HG03521 (cell line): Measurements from ENCODE around the gene GNRH2.
"Not testable (repeated sequence)": the region's sequence is repeated elsewhere in the genome, so short reads cannot be mapped to it uniquely, and the experiment has no call there.

ENCODE experiments used
- ATAC-seq: cut with Tn5 transposase; IDR thresholded peaks from one replicate; pipeline ENCODE4 v1.9.1; 2021; ENCODE audit warnings: mild to moderate bottlenecking, moderate library complexity; ENCODE audit not compliant: unreplicated experiment

The GNRH2 gene

GRCh38 chr20:3072530-3073250 is 29.3 kb downstream of the GNRH2 start:
- no peak for ATAC-seq

- not testable (repeated sequence) for ATAC-seq
These were observed 29.8 kb downstream of the GNRH2 start for GRCh38 chr20:3073251-3073643.

DNA sequence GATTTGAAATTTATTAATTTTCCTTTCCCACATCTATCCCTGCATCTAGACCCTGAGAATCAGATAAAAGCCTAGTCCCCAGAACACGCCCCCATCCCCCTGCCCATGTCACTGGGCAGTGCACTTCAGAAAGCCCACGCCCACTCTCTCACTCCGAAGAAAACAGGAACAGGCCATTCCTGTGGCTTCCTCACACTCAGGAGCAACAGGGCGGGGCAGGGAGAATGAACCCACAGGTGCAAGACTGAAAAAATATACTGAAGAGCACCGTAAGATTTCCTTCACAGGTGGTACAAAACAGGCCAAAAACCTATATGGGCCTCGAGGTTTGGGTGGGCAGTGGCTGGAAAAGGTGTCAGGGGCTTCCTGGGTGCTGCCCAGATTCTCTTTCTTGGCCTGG is 31.4 kb downstream of the GNRH2 start:
- ATAC-seq, result no peak

GRCh38 chr20:3075315-3075714 is 31.9 kb downstream of the GNRH2 start:
- ATAC-seq, result not testable (repeated sequence)

- ATAC-seq, result no peak
These were observed 34.3 kb downstream of the GNRH2 start for GRCh38 chr20:3077618-3078134.

DNA sequence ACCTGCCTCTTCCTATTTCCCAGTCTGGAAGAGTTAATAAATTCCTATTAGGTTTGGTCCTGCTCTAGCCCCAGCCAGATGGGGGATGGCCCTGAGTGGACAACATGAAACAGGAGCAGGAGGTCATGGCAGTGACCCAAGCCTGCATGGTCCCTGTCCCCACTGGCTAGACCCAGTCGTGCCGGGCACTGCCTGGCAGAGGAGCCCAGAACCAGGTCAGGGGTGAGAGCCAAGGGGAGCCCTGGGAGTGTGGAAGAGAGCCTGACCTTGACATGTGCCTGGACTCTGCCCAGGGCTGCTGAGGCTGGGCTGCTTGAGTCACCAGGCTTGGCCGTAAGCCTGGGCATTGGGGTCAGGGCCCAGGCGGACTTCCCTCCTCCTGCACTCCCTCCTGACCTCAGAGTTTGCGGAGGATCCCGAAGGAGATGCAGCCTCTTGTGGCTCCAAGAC is 37.5 kb downstream of the GNRH2 start:
- no peak for ATAC-seq

- no peak for ATAC-seq
These were observed 38.2 kb downstream of the GNRH2 start for GRCh38 chr20:3081641-3082040.

DNA sequence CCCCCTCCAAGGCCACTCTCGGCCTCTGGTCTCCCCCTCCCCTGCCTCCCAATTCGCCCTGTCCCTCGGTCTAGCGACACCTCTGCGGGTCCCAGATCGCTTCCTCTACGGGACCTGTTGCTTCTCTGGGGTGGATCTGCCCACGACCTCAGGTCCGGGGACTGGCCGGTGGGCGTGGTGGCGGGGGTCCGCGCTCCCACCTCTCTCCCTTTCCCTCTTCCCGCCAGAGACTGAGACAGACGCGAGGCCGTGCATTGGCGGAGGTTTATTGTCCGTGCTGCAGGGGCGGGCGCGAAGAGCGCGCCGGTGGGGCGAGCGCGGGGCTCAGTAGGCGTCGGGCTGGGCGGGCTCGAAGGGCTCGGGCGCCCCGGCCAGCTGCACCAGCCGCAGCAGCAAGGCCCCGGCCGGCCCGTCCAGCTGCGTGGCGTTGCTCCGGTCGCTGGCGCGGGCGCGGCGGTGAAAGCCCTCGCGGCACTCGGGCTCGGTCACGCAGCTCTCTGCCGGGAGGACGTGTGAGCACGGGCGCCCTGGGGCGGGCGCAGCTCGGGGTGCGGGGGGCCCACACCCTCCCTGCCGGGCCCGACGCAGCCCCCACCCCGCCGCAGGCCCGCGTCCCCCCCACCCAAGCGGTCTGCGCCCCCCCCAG is 39.0 kb downstream of the GNRH2 start:
- no peak for ATAC-seq

- ATAC-seq, result no peak
These were observed 39.8 kb downstream of the GNRH2 start for GRCh38 chr20:3082955-3083952.

- ATAC-seq, result no peak
These were observed 41.0 kb downstream of the GNRH2 start, which contains the start of gene AVP for GRCh38 chr20:3084283-3084985. Gene AVP (minus strand): TSS chr20:3084724. CDS start chr20:3084674, 50 bp downstream.

DNA sequence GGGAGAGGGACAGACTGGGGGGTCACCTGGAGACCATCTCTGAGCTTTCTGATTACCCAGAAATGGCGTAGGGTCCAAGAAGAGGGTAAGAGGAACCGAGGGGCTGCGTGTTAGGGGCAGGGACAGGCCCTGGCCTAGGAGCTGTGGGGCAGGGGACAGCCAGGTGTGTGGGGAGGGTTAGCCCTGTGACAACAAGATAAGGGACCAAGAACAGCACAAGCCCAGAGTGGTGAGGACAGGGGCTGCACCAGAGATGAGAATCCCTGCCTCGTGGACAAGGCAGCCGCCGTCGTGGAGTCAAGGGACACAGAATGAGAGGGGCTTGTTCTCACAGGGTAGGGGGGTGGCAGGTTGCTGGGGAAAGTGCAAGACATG is 41.6 kb downstream of the GNRH2 start:
- no peak for ATAC-seq

DNA sequence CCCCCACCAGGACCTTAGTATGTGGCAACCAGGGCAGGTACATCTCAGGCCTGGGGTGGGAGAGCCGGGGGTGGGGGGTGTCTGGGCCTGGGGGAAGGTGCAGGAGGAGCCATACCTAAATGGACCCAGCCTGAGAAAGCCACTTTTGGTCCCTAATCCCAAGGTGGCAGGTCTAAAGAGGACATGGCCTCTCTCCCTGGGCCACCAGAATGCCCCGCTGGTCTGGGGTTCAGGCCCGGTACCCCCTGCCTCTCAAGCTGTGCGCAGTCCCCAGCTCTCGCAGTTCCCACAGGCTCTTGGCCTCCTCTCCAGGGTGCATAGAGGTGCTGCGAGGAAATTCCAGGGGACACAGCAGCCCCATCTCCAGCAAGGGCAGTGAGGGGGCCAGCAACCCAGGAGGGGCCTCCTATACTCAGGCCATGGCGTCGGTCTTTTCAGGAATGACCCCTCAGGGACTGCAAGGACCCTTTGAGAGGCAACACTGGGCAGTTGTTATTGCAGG is 42.2 kb downstream of the GNRH2 start:
- ATAC-seq, result no peak

- no peak for ATAC-seq
These were observed 44.6 kb downstream of the GNRH2 start for GRCh38 chr20:3088031-3088430.

DNA sequence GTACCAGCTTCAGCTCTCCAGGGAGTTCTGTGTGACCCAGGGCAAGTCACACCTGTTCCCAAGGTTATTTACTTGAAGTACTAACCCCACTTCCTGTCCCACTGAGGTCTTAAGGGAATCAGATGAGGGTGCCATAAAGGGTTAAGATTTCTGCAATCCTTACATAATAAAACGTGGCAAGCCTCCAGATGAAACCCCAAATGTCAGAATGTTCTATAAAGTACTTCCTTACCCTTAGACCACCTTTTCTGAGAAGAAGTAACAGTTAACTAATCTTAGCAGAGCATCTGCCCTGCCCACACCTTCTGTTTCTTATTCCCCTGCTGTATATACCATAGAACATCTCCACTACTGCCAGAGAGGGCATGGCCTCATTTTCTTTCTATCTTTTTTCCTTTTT is 47.1 kb downstream of the GNRH2 start:
- no peak for ATAC-seq

DNA sequence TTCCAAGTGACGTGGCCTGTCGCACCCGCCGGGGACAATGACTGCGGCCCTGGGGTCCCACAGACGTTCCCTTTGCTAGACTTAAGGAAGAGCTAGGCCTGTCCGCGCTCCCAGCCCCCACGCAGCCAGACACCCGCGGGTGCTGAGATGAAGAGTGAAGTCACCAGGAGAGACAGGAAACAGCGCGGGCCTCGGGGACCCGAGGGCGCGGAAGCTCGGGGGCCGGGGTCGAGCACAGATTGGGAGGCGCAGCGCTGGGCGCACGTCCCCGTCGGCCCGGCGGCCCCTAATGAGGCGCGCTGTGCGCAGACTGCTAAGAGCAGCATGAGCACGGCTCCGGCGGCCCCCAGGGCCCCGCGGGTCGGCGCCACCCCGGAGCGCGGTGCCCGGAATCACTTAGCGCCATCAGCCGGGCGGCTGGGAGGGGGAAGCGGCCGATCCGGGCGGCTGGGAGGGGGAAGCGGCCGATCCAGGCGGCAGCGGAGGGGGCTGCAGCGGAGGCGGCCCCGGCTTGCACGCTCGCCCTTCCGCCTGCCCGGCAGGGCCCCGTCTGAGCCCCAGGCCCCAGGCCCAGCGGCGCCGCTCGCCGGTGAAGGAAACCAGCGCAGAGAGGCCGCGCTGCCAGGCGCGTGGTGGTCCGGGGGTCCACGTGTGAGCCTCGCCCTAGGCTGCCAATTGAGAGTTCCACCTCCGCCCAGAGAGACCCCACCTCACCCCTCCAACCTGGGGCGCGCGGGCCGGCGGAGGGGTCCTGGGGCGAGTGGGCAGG is 49.4 kb downstream of the GNRH2 start:
- no peak for ATAC-seq

DNA sequence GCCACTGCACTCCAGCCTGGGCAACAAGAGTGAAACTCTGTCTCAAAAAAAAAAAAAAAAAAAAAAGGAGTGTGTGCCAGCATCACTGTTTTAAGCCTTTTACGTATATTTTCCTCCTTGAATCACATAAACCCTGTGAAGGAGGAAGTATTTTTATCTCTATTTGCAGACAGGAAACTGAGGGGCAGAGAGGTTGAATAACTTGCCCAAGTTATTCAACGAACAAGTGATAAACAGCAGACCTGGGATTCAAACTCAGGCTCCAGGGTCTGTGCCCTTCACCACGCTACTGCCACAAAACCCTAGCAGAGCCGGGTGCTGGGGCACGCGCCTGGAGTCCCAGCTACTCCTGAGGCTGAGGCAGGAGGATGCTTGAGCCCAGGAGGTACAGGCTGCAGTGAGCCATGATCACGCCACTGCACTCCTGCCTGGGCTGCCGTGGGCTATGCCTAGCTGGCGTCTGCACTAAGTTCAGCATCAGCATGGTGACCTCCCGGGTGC is 50.5 kb downstream of the GNRH2 start:
- ATAC-seq, result no peak

DNA sequence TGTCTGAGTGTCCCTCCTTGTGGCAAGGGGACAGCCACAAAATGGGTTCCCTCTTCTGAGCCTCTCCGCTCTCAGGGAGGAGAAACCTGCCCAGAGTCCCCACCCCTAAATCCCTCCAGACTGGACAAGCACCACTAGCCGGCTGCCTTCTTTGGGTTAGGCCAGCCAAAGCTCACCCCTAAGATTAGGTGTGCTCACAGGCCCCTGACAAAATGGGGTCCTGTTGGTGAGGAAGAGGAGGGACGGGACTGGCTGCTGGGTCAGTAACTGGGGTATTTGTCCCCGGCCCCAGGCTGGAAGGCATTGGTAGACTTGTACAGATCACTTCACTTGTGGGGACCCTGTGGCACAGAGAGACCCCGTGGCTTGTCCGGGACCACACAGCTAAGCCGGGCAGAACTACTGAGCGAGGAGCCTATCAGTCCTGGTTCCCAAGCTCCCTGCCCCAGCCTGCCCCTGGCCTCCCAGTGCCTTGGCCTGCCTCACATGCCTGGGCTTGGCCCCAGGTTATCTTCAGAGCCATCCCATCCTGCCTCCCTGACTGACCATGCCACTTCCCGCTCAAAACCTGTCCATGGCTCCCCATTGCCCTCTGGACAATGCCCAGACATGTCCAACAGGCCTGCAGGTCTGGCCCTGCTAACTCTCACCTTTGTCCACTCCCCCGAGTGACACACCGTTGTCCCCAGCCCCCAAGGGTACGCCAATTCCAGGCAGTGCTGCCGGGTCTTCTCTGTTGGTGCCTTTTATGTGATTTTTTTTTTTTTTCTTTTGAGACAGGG is 51.6 kb downstream of the GNRH2 start:
- no peak for ATAC-seq
